ENCODE results near the gene DNAJB7. TPM values are rescaled to one million over a fixed set of nuclear protein-coding genes. Genes with fewer than 3 reads are reported as not detected.

Gene DNAJB7
- total RNA-seq, 2 donors from 2014 or later = not detected

GRCh38 chr22:40856513-40857308 lies 5.2 kb downstream of the DNAJB7 start, which contains the start of the genes ST13 and XPNPEP3:
Gene ST13 (minus strand): TSS chr22:40856639. CDS start chr22:40856540, 99 bp downstream.
Gene XPNPEP3 (plus strand): TSS chr22:40857148. CDS start chr22:40857182, 34 bp downstream.
- Mint-ChIP-seq H3K9me3 (no peaks in the 10 kb centered on the region), H3K36me3 (ENCODE audit: low read depth) (peaks cover 12% of the 10 kb centered on the region), H3K27me3 (ENCODE audit: insufficient read depth) (no peaks in the 10 kb centered on the region), H3K4me3 (peak within 1 kb of the TSS; percentile 95), H3K27ac (peak within 1 kb of the TSS; percentile 100), H3K4me1 (peaks cover 41% of the 10 kb centered on the region)
- no peaks in the 10 kb centered on the region for H3K27me3 ChIP-seq (ENCODE audit: control insufficient read depth, insufficient read depth, low read length, poor library complexity, severe bottlenecking)
- peaks cover 46% of the 10 kb centered on the region for H3K36me3 ChIP-seq (ENCODE audit: control insufficient read depth, insufficient read depth, low read length)
- H3K9me3 ChIP-seq (ENCODE audit: control insufficient read depth, low read length) = no peaks in the 10 kb centered on the region
- peak; percentile 43 for TF ChIP-seq CTCF (conservative IDR thresholded peaks at IDR 0.05)
- WGBS, 2 experiments (ENCODE audit: insufficient coverage in 1 of 2, insufficient read length in 1 of 2) = 0% methylated on average over 22 to 63 of the region's 63 CpGs
- peak within 1 kb of the TSS; percentile 100 for H3K27ac ChIP-seq (ENCODE audit: low read depth, low read length)
- H3K4me3 ChIP-seq (ENCODE audit: low read length) = peak within 1 kb of the TSS; percentile 95
- peak within 1 kb of the TSS; percentile 99 for H3K9ac ChIP-seq (ENCODE audit: extremely low read depth, low read length, poor library complexity, severe bottlenecking)
- peak; percentile 98 for DNase-seq
- H3K4me1 ChIP-seq (ENCODE audit: control insufficient read depth, insufficient read depth, low read length) = peaks cover 13% of the 10 kb centered on the region

- no peaks in the 10 kb centered on the region for H3K9me3 ChIP-seq (ENCODE audit: control insufficient read depth, low read length)
- H3K36me3 Mint-ChIP-seq (ENCODE audit: low read depth) = peaks cover 11% of the 10 kb centered on the region
- H3K4me3 Mint-ChIP-seq = peak overlapping the region; percentile 95
- H3K27ac ChIP-seq (ENCODE audit: low read depth, low read length) = peak overlapping the region; percentile 100
- peaks cover 46% of the 10 kb centered on the region for H3K36me3 ChIP-seq (ENCODE audit: control insufficient read depth, insufficient read depth, low read length)
- peak; percentile 74 for DNase-seq
- H3K9me3 Mint-ChIP-seq = no peaks in the 10 kb centered on the region
- peak overlapping the region; percentile 100 for H3K27ac Mint-ChIP-seq
- peak overlapping the region; percentile 99 for H3K9ac ChIP-seq (ENCODE audit: extremely low read depth, low read length, poor library complexity, severe bottlenecking)
- peaks cover 13% of the 10 kb centered on the region for H3K4me1 ChIP-seq (ENCODE audit: control insufficient read depth, insufficient read depth, low read length)
- peak overlapping the region; percentile 95 for H3K4me3 ChIP-seq (ENCODE audit: low read length)
- H3K4me1 Mint-ChIP-seq = peaks cover 45% of the 10 kb centered on the region
- no peaks in the 10 kb centered on the region for H3K27me3 ChIP-seq (ENCODE audit: control insufficient read depth, insufficient read depth, low read length, poor library complexity, severe bottlenecking)
- WGBS, 2 experiments (ENCODE audit: insufficient coverage in 1 of 2, insufficient read length in 1 of 2) = 1 to 2% methylated on average over 7 to 25 of the region's 29 CpGs
- H3K27me3 Mint-ChIP-seq (ENCODE audit: insufficient read depth) = no peaks in the 10 kb centered on the region
- TF ChIP-seq CTCF (conservative IDR thresholded peaks at IDR 0.05) = no peak
These were observed 5.9 kb downstream of the DNAJB7 start for GRCh38 chr22:40855979-40856512.

- Mint-ChIP-seq H3K9me3 (no peaks in the 10 kb centered on the region), H3K4me3 (peak overlapping the region; percentile 95), H3K27me3 (ENCODE audit: insufficient read depth) (no peaks in the 10 kb centered on the region), H3K36me3 (ENCODE audit: low read depth) (peaks cover 8% of the 10 kb centered on the region), H3K27ac (peak overlapping the region; percentile 100), H3K4me1 (peaks cover 45% of the 10 kb centered on the region)
- H3K4me1 ChIP-seq (ENCODE audit: control insufficient read depth, insufficient read depth, low read length) = peaks cover 13% of the 10 kb centered on the region
- H3K36me3 ChIP-seq (ENCODE audit: control insufficient read depth, insufficient read depth, low read length) = peaks cover 46% of the 10 kb centered on the region
- no peaks in the 10 kb centered on the region for H3K9me3 ChIP-seq (ENCODE audit: control insufficient read depth, low read length)
- peak; percentile 42 for DNase-seq
- peak overlapping the region; percentile 95 for H3K4me3 ChIP-seq (ENCODE audit: low read length)
- no peaks in the 10 kb centered on the region for H3K27me3 ChIP-seq (ENCODE audit: control insufficient read depth, insufficient read depth, low read length, poor library complexity, severe bottlenecking)
- 54 to 58% methylated on average over 9 to 17 of the region's 20 CpGs for WGBS, 2 experiments (ENCODE audit: insufficient coverage in 1 of 2, insufficient read length in 1 of 2)
- TF ChIP-seq CTCF (conservative IDR thresholded peaks at IDR 0.05) = no peak
- H3K9ac ChIP-seq (ENCODE audit: extremely low read depth, low read length, poor library complexity, severe bottlenecking) = peak overlapping the region; percentile 99
- H3K27ac ChIP-seq (ENCODE audit: low read depth, low read length) = no peak overlapping the region
These were observed 6.6 kb downstream of the DNAJB7 start for GRCh38 chr22:40855071-40855978.

Data from endodermal cell (in vitro differentiated cells).